Midbrain (tissue), 1 donor: ENCODE results near the gene MCCC1.
"Not testable (repeated sequence)": the region's sequence is repeated elsewhere in the genome, so short reads cannot be mapped to it uniquely, and the experiment has no call there.

ENCODE experiments used
- DNase-seq: peaks from one replicate; lab custom pipeline; 2025; lab: John Stamatoyannopoulos, UW

The MCCC1 gene

DNA sequence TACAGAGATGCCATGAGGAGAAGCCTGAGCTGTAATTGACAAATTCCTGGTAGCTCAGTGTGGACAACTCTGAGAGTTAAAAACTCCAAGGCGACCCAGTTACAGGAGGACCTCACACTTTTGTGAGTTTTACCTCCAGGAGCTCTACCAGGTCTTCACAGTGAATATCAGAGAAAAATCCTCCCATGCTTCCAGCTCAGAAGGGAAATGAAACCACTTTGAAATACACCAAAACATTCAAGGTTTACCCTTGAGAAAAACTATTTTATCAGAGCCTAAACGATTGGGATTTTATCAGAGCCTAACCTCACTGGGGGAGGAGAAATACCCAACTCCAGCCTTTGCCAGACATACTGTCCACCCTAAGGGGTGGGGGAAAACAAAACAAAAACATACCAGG is 52.4 kb downstream of the MCCC1 start:
- no peak for DNase-seq

DNA sequence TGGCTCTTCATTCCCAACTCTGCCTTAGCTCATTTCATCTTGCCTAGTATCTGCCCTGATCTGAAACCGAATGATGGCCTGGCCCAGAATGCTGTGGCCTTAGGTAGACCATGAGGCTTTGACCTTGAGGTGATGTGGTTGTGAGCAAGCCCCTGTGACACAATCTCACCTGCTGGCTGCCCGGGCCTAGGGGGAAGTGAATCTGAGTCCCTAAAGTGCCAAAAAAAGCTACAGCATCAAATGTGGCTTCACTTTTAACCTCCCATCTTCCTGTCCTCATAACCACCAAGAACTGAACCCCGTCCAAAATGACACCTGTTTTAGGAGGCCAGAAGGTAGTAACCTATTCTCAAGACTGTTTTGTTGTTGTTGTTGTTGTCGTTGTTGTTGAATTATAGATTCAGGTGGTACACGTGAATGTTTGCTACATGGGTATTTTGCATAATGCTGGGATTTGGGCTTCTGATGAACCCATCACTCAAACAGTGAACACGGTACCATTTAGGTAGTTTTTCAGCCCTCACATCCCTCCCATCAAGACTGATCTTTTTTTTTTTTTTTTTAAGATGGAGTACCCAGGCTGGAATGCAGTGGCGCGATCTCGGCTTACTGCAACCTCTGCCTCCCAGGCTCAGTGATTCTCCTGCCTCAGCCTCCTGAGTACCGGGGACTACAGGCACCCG is 54.6 kb downstream of the MCCC1 start:
- no peak for DNase-seq

DNA sequence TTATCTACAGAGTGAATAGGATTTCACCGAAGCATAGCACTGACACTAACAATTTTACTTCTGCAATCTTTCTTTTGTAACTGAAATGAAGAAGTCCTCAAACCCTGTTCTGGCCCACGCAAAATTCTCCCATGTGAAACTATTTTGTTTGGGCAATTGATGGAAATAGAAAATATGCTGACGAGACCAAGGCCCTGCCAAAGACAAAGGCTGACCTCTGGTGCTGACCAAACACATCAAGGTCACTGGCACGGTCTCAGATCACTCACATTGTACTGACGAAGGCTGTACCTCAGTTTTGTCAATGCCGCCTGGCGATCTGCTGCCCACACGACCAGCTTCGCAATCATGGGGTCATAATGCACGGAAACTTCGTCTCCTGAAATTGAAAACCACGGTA is 60.5 kb downstream of the MCCC1 start:
- DNase-seq = no peak

DNA sequence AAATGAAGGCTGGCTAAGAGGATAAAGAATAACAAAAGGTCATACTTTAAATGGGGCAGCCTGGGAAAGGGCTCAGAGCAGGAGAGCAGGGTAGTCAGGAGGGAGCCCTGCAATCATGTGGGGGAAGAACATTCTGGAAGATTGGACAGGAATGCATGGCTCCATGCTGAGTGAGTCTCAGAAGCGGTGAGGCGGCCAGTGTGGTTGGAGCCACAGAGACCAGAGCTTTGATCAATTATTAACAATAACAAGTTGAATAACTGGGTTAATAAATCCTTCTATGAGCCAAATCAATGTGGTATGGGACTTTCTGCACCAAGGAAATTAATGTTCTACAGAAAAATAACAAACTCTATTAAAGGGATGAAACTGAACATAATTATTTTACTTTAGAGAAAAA is 61.1 kb downstream of the MCCC1 start:
- no peak for DNase-seq

DNA sequence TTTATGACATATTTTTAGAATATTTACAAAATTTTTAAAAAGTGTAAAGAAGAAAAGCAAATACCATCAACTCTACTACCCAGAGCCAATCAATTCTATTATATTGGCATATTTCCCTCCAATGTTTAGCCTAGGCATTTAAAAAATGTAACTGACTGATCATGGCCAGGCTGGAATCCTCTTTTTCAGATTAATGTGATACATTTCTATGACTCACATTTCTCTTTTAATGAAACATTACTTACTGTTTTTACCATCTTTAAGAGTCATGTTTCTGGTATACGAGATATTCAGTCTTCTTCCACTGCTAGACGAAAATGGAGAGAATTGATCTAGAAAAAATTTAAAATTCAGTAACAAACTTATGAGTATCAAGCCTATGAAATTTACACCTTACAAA is 65.5 kb downstream of the MCCC1 start:
- no peak for DNase-seq

DNA sequence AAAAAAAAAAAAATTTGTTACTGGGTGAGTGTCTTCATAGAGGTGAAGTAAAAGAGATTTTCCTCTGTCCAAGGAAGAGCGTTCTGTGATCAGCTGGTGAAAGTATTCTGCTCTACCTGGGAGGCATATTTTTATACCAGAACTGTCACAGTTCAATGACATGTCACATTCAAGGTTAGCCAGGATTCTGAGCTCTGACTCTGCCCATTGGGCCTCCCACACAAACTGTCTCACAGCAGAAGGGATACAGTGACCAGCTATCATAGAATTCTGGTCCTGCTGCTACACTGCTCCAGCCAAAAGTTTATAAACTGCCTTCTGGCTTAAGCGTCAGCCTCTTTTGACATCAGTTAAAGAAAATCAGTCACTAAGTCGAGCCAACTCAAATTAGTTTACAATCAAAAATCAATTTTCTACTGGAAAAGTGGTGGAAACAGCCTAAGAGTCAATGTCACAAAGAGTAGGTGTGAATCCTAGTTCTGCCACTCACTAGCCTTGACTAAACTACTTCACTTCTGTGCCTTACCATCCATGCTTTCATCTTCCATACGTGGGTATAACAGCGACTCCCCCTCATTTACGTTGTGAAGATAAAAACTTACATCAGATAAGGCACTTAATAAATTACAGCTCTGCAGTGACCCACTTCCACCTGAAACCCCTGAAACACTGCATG is 66.3 kb downstream of the MCCC1 start:
- DNase-seq = no peak

DNA sequence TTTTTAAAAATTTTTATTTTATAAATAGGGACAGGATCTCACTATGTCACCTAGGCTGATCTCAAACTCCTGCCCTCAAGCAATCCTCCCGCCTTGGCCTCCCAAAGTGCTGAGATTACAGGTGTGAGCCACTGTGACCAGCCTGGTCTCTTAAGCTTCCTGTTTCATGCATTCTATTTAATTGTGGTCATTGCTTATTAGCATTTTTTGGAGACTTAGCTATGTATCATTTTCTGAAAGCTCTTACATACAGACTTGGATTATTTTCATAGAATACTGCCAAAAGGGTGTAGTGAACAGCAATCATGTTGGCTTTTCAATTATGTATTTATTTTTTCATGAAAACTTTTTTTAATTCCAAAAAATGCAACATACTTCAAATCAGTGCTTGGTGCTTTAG is 67.5 kb downstream of the MCCC1 start:
- DNase-seq = no peak

DNA sequence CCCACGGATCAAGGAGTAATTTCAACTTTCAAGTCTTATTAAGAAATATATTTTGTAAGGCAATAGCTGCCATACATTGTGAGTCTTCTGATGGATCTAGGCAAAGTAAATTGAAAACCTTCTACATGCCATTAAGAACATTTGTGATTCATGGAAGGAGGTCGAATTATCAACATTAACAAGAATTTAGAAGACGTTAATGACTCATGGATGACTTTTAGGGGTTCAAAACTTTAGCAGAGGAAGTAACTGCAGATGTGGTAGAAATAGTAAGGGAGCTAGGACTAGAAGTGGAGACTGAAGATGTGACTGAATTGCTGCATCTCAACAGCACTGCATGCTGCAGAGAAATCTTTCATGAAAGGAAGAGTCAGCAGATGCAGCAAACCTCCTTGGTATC is 70.9 kb downstream of the MCCC1 start:
- no peak for DNase-seq

DNA sequence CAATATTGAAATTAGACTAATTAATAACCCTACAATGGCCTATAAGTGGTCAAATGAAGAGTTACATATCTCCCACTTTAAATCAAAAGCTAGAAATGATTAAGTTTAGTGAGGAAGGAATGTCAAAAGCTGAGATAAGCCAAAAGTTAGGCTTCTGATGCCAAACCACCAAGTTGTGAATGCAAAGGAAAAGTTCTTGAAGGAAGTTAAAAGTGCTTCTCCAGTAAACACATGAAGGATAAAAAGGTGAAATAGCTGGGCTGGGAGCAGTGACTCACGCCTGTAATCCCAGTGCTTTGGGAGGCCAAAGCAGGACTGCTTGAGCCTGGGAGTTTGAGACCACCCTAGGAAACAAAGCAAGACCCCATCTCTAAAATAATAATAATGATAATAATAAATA is 72.0 kb downstream of the MCCC1 start:
- DNase-seq = no peak

DNA sequence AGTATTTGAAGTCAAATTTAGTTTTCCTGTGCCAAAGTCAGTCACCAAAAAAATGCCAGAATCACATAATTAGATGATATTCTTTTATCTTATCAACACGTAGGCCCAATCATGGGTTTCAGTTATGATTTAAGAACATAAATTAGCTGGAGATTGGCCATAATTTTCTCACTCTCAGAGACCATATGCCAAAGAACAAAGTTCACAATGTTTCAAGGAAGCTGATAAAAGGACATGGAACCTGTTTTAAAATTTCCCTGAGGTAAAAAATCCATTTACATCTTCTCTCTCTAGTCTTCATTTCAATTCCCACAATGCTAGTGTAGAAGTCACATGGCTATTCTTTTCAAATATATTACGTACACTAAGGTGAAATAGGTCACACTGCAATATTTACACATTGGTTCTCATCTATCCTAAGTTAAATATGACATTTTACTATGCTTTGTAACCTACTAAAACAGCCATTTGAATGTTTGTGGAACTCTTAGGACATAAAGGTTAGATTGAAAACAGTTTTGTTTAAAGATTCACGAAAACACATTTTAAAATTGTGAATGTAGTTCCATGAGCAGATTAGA is 76.3 kb downstream of the MCCC1 start:
- DNase-seq = no peak

DNA sequence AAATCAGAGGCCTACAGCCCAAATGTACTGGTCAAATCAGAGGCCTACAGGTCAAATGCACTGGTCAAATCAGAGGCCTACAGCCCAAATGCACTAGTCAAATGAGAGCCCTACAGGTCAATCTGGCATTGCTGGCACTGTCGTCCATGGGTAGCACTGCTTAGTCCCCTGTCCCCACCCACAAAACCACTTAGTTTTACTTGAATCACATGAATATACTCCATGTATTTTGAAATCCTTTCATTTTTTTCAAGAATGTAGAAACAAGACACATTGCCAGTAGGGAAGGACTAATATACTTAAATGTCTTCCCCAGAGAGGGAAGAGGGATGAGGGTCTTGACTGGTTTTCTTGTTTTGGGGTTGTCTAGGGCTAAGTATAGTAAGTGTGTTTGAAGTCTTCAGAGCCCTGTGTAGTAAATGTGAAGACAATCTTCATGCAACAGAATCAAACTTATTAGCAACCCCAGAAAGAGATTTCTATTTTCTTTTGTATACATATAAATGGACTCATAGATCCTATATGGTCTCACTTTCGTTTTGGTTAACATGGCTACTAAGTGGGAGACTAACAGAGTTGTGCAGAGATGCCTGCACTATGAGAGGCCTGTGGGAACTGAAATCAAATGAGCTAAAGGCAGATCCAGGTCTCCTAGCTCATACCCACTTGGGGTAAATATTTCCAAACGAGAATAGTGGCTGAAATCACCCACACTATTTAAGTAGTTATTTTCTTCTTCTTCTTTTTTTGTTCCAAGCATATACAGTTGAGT is 80.7 kb downstream of the MCCC1 start:
- DNase-seq = no peak

DNA sequence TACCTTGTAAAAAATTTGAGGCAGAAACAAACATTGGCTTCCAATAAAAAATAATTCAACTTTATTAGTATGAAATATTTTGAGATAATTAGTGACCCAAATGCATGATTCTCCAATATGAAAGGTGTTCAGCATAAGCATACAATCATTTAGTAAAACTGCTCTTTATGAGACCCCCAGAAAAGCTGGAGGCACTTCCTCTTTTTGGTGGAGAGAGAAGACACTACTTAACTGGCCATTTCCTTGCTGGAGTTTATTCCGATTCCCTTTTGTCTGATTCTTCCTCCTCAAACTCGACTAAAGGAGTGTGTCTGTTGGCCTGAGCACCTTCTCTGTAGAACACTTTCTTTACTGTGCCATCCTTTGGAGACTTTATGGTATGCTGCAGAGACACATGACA is 84.1 kb downstream of the MCCC1 start:
- DNase-seq = no peak

DNA sequence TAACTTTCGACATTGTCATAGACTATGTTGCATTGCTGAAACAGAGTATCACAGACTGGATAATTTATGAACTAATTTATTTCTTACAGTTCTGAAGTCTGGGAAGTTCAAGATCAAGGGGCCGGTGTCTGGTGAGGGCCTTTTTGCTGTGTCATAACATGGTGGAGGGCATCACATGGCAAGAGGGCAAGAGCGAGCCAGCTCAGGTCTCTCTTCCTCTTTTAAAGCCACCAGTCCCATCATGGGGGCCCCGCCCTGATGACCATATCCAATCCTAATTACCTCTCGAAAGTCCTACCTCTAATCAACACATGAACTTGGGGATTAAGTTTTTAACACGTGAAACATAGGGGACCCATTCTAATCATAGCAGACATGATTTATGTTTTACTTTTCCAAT is 85.4 kb downstream of the MCCC1 start:
- no peak for DNase-seq

DNA sequence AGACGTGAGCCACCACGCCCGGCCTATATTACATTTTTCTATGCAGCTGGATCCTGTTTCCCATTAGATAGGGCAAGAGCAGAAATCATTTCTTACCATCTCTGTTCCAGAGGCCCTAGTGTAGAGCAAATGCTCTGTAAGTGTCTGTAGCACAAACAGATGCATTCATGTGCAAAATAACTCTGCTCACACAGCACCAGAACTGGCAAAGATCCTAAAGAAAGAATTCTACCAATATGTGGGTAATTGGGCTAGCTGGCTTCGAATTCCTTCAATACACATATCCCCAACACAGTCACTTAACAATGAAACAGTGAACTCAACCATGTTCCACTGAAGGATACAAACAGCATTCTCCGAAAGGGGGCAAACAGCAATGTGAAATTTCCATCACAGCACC is 86.2 kb downstream of the MCCC1 start:
- DNase-seq = no peak

DNA sequence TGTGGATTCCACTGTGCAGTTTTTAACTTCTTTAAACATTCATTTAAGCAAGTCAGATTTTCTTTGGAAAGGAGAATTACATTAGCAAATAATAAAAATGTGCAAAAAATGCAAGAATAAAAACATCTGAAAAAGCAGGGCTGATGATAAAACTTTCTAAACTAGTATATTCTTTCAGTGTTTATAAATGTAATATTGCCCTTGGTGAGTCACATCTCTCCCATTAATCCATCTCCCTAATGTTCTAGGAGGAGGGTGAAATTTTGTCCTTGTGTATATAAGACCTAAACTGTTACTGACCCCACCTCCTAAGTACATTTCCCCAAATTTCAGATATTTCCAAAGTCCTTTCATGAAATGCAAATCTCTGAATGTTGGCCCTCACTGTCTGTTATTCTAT is 90.5 kb downstream of the MCCC1 start:
- DNase-seq = no peak

DNA sequence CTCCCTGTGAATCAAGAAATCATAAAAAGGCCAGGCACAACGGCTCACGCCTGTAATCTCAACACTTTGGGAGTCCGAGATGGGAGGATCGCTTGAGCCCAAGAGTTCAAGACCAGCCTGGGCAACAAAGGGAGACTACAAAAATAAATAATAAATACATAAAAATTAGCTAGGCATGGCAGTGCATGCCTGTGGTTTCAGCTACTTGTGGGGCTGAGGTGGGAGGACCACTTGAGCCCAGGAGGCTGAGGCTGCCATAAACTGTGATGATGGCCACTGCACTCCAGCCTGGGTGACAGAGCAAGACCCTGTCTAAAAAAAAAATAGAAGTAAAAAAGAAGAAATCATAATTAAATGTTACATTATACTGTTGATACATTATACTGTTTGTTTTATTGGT is 91.0 kb downstream of the MCCC1 start:
- no peak for DNase-seq

DNA sequence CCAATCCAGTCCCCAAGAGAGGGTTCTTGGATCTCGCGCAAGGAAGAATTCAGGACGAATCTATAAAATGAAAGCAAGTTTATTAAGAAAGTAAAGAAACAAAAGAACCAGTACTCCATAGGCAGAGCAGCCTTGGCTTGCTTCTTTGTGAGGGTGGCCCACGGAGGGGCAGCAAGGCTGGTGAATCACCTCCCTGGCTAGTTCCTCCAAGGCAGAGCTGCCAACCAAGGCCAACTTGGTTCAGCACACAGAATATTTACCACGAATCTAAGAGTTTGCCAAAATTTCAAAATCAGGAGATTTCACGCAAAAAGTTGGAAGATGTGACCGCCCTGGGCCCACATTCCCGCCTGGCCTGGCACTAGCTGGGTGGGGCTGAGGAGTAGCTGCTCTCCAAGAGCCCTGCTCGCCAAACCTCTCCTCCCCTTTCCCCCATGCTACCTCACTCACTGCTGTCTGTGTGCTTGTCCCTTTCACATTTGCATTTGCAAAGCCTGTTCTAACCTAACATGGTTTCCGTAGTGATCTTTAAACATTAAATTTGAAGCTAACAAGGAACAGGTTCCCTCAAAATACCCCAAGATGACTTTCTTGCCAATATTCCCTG is 92.8 kb downstream of the MCCC1 start:
- DNase-seq = no peak

DNA sequence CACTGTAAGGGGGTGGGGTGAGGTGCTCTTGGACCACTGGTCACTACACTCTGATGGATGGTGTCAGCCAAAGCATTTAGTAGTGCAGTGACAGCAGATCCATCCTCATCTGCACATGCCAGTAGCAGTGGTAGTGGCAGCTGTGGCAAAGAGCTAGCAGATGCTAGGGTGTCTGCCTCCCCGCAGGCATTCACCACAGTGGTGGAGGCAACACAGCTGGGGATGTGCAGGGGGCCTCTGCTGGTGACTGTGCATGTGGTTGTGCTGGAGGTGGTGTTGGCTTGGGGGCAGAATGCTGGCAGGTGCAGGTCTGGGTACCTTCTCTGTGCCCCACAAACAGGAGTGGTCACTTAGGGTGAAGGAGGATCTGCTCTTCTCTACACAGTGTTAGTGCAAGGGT is 99.5 kb downstream of the MCCC1 start:
- no peak for DNase-seq

DNA sequence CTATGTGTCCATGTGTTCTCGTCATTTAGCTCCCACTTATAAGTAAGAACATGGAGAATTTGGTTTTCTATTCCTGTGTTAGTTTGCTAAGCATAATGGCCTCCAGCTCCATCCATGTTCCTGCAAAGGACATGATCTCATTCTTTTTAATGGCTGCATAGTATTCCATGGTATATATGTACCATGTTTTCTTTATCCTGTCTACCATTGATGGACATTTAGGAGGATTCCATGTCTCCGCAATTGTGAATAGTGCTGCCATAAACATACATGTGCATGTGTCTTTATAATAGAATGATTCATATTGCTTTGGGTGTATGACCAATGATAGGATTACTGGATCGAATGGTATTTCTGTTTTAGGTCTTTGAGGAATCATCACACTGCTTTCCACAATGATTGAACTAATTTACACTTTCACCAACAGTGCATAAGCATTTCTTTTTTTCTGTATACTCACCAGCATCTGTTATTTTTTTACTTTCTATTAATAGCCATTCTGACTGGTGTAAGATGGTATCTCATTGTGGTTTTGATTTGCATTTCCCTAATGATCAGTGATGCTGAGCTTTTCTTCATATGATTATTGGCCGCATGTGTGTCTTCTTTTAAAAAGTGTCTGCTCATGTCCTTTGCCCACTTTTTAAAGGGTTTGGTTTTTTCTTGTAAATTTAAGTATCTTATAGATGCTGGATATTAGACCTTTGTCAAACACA is 105.7 kb downstream of the MCCC1 start:
- DNase-seq = not testable (repeated sequence)

DNA sequence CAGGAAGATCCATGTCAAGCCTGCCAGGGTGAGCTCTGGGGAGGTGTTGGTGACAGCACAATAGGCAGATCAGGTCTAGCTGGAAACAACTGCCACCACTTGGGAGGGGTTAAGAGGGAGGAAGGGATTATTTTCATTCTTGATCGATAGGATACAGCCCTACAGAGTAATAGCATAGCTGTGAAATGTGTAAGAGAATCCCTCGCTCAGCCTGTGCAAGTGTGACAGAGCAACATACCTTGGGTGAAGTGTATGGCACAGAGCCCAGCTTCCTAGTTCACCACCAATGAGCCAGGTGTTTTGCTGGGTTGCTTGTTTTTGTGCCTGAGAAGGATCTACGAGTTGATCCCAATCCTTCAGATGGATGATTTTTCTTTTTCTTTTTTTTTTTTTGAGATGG is 109.7 kb downstream of the MCCC1 start:
- DNase-seq = no peak

DNA sequence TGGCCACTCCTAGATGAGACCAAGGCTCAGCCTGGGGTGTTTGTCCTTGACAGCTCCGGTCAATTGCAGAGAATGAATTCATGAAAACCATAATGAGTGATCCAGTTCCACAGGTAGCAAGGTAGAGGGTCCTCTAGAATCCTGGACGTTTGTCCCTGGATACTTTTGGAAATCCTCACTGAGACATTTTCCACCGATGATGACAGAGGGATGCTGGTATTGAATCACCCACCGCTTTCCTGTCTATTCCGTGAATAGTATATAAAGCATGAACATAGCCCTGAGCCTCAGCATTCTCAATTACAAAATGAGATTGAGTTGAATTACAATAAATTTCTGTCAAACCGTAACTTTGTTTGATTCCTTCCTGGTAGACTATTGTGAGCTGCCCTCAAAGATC is 113.3 kb downstream of the MCCC1 start:
- DNase-seq = no peak

DNA sequence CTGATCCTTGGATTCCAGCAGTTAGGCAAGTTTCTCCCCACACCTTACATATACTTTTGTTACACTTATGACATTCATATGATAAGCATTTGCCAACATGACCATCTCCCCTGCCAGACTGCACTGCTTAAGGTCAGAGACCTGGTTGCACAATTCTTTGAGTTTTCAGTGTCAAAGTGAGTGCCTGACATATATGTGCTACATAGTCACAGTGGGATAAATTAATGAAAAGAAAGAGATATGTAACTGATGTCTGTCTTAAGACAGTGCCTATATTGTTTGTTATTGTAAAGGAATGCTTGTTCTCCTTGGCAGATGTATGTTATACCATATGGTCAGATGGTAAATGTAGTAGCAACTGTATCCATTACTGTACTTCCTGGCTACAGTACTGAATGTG is 115.4 kb downstream of the MCCC1 start:
- no peak for DNase-seq
